ENCODE measurements around the gene ESM1. TPM values are rescaled to one million over a fixed set of nuclear protein-coding genes. Genes with fewer than 3 reads are reported as not detected.

Gene ESM1
- total RNA-seq, 1 experiment from 2014 or later: not detected

DNA sequence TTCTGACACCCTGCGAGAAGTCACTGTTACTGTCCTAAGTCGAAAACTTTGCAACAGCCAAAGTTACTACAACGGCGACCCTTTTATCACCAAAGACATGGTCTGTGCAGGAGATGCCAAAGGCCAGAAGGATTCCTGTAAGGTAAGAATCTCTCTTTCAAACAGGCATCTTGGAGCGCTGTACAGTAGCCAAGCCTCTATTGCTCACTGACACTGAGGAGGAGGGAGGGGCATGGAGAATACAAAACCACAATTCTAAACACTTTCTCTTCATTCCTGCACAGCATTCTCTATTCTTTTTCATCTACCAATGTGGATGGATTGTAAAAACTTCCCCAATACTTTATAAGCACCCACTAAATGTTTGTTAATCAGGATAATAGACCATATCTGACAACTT is 46.1 kb upstream of the ESM1 start:
- in situ Hi-C loops (cut with HindIII; ENCODE audit: low pct_unique_long_range_greater_than_20kb, low sequenced_read_pairs) (no loop called here), intact Hi-C loops (cut with micrococcal nuclease; ENCODE audit: unreplicated experiment) (no loop called here)
- ATAC-seq: no peak
- Histone ChIP-seq H3K36me3 (ENCODE audit: control insufficient read depth, insufficient read depth, low read length) (no peaks in the 10 kb centered on the region), H3K4me1 (ENCODE audit: control insufficient read depth, insufficient read depth, low read length) (no peaks in the 10 kb centered on the region), H3K9me3 (ENCODE audit: control insufficient read depth, insufficient read depth, low read depth, low read length) (no peaks in the 10 kb centered on the region), H3K4me3 (ENCODE audit: low read depth in 2 of 2, low read length in 2 of 2) (no peak overlapping the region), H3K27ac (ENCODE audit: low read length) (no peak overlapping the region), H3K27me3 (ENCODE audit: control insufficient read depth, insufficient read depth, low read length) (no peaks in the 10 kb centered on the region; the same call in 1 of the 2 replicates)
- DNase-seq (ENCODE audit: low read depth, low spot score): no peak
- BruUV-seq (replicated peaks): no TSS peak
- ChIA-PET POLR2A (no interaction called here), CTCF (no interaction called here)
- TF ChIP-seq TCF7L2 (IDR thresholded peaks at IDR 0.05; ENCODE audit: low read depth, low read length): no peak
- TF ChIP-seq POLR2AphosphoS5 (IDR thresholded peaks at IDR 0.05; ENCODE audit: low read depth, low read length): no peak
- TF ChIP-seq SIN3A (IDR thresholded peaks at IDR 0.05; ENCODE audit: borderline replicate concordance, insufficient read depth, low read depth, low read length): no peak
- TF ChIP-seq, protein P1, sequence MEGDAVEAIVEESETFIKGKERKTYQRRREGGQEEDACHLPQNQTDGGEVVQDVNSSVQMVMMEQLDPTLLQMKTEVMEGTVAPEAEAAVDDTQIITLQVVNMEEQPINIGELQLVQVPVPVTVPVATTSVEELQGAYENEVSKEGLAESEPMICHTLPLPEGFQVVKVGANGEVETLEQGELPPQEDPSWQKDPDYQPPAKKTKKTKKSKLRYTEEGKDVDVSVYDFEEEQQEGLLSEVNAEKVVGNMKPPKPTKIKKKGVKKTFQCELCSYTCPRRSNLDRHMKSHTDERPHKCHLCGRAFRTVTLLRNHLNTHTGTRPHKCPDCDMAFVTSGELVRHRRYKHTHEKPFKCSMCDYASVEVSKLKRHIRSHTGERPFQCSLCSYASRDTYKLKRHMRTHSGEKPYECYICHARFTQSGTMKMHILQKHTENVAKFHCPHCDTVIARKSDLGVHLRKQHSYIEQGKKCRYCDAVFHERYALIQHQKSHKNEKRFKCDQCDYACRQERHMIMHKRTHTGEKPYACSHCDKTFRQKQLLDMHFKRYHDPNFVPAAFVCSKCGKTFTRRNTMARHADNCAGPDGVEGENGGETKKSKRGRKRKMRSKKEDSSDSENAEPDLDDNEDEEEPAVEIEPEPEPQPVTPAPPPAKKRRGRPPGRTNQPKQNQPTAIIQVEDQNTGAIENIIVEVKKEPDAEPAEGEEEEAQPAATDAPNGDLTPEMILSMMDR (IDR thresholded peaks at IDR 0.05): no peak
- TF ChIP-seq, protein P2, sequence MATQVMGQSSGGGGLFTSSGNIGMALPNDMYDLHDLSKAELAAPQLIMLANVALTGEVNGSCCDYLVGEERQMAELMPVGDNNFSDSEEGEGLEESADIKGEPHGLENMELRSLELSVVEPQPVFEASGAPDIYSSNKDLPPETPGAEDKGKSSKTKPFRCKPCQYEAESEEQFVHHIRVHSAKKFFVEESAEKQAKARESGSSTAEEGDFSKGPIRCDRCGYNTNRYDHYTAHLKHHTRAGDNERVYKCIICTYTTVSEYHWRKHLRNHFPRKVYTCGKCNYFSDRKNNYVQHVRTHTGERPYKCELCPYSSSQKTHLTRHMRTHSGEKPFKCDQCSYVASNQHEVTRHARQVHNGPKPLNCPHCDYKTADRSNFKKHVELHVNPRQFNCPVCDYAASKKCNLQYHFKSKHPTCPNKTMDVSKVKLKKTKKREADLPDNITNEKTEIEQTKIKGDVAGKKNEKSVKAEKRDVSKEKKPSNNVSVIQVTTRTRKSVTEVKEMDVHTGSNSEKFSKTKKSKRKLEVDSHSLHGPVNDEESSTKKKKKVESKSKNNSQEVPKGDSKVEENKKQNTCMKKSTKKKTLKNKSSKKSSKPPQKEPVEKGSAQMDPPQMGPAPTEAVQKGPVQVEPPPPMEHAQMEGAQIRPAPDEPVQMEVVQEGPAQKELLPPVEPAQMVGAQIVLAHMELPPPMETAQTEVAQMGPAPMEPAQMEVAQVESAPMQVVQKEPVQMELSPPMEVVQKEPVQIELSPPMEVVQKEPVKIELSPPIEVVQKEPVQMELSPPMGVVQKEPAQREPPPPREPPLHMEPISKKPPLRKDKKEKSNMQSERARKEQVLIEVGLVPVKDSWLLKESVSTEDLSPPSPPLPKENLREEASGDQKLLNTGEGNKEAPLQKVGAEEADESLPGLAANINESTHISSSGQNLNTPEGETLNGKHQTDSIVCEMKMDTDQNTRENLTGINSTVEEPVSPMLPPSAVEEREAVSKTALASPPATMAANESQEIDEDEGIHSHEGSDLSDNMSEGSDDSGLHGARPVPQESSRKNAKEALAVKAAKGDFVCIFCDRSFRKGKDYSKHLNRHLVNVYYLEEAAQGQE (IDR thresholded peaks at IDR 0.05; ENCODE audit: insufficient read depth in 1 of 2, low read depth in 2 of 2, low read length in 1 of 2): no peak

- no peak for ATAC-seq
- no peak for TF ChIP-seq TCF7L2 (IDR thresholded peaks at IDR 0.05; ENCODE audit: low read depth, low read length)
- TF ChIP-seq, protein P2 (IDR thresholded peaks at IDR 0.05; ENCODE audit: insufficient read depth in 1 of 2, low read depth in 2 of 2, low read length in 1 of 2): no peak
- TF ChIP-seq POLR2AphosphoS5 (IDR thresholded peaks at IDR 0.05; ENCODE audit: low read depth, low read length): no peak
- TF ChIP-seq, protein P1 (IDR thresholded peaks at IDR 0.05): no peak
- no peak for TF ChIP-seq SIN3A (IDR thresholded peaks at IDR 0.05; ENCODE audit: borderline replicate concordance, insufficient read depth, low read depth, low read length)
- in situ Hi-C loops (cut with HindIII; ENCODE audit: low pct_unique_long_range_greater_than_20kb, low sequenced_read_pairs): no loop called here
Measured at GRCh38 chr5:55030676-55031369, 45.4 kb upstream of the ESM1 start.

More at GRCh38 chr5:55030676-55031369, 45.4 kb upstream of the ESM1 start:
- Histone ChIP-seq H3K4me1 (ENCODE audit: control insufficient read depth, insufficient read depth, low read length) (no peaks in the 10 kb centered on the region), H3K4me3 (ENCODE audit: low read depth in 2 of 2, low read length in 2 of 2) (no peak overlapping the region), H3K36me3 (ENCODE audit: control insufficient read depth, insufficient read depth, low read length) (no peaks in the 10 kb centered on the region), H3K27me3 (ENCODE audit: control insufficient read depth, insufficient read depth, low read length) (no peaks in the 10 kb centered on the region; the same call in 1 of the 2 replicates), H3K9me3 (ENCODE audit: control insufficient read depth, insufficient read depth, low read depth, low read length) (no peaks in the 10 kb centered on the region), H3K27ac (ENCODE audit: low read length) (no peak overlapping the region)
- ChIA-PET POLR2A (interaction anchor here (0.6 kb wide), 1 partner anchor 53 kb away, joined by 8 read pairs; no protein-coding TSS in a partner anchor), CTCF (no interaction called here)
- intact Hi-C loops (cut with micrococcal nuclease; ENCODE audit: unreplicated experiment): no loop called here
- DNase-seq (ENCODE audit: low read depth, low spot score): no peak
- BruUV-seq (replicated peaks): no TSS peak

Measured in Panc1 (cell line).